ENCODE measurements around the gene EXOSC5.

The EXOSC5 gene

DNA sequence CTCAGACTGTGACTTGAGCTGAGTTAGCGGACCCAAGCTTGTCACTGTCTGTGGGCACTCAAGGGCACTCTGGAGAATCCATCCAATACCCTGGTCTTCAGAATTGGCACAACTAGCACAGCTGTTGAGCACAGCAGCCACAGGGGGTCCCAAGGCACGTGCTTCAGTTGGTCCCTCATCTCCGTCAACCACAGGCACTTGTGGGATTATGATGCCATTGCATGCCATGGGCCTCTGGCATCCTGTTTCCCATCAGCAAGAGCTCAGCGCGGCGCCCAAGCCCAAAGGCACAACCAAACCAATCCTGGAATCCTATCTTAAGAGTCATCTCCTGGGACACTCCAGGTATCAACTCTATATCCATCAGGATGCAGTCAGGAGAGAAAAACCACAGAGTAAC is 33.8 kb upstream of the EXOSC5 start:
- Histone ChIP-seq H3K9me2 (replicated peaks; ENCODE audit: low read depth, low read length) (no peaks in the 10 kb centered on the region), H3K4me3 (ENCODE audit: low read length, poor library complexity, severe bottlenecking) (no peak overlapping the region), H3K4me2 (ENCODE audit: low read depth, low read length, poor library complexity, severe bottlenecking) (no peak overlapping the region), H4K20me1 (ENCODE audit: insufficient read depth, low read length, poor library complexity, severe bottlenecking) (no peaks in the 10 kb centered on the region), H3K4me1 (ENCODE audit: insufficient read depth, low read length, poor library complexity, severe bottlenecking) (peaks cover 18% of the 10 kb centered on the region), H3K27me3 (ENCODE audit: insufficient read depth, low read length, poor library complexity, severe bottlenecking) (no peaks in the 10 kb centered on the region), H3K9ac (ENCODE audit: low read depth, low read length, poor library complexity, severe bottlenecking) (no peak overlapping the region), H3K36me3 (ENCODE audit: insufficient read depth, low read length) (peaks cover 12% of the 10 kb centered on the region; the same call in 1 of the 2 replicates), H3K79me2 (ENCODE audit: insufficient read depth, low read length) (no peaks in the 10 kb centered on the region), H2AFZ (ENCODE audit: low read length) (no peak overlapping the region), H3F3A (ENCODE audit: low read depth) (no peaks in the 10 kb centered on the region), H3K9me3 (ENCODE audit: insufficient read depth, low read depth, low read length) (no peaks in the 10 kb centered on the region)
- TF ChIP-seq CTCF (conservative IDR thresholded peaks at IDR 0.05; ENCODE audit: low read length) (no peak), EZH2phosphoT487 (IDR thresholded peaks at IDR 0.05; ENCODE audit: borderline replicate concordance) (no peak)

- H3K9ac ChIP-seq (ENCODE audit: low read depth, low read length, poor library complexity, severe bottlenecking): peak overlapping the region; percentile 77
Observed at GRCh38 chr19:41428481-41428859, 31.3 kb upstream of the EXOSC5 start.

GRCh38 chr19:41427647-41428480 is 30.7 kb upstream of the EXOSC5 start:
- Histone ChIP-seq H3K4me2 (ENCODE audit: low read depth, low read length, poor library complexity, severe bottlenecking) (peak overlapping the region; percentile 79), H2AFZ (ENCODE audit: low read length) (peak overlapping the region; percentile 86), H3K4me3 (ENCODE audit: low read length, poor library complexity, severe bottlenecking) (peak overlapping the region; percentile 70)

More at GRCh38 chr19:41428481-41428859, 31.3 kb upstream of the EXOSC5 start:
- Histone ChIP-seq H3F3A (ENCODE audit: low read depth) (no peaks in the 10 kb centered on the region), H3K4me3 (ENCODE audit: low read length, poor library complexity, severe bottlenecking) (peak overlapping the region; percentile 70), H3K9me3 (ENCODE audit: insufficient read depth, low read depth, low read length) (no peaks in the 10 kb centered on the region), H3K4me1 (ENCODE audit: insufficient read depth, low read length, poor library complexity, severe bottlenecking) (peaks cover 18% of the 10 kb centered on the region), H4K20me1 (ENCODE audit: insufficient read depth, low read length, poor library complexity, severe bottlenecking) (no peaks in the 10 kb centered on the region), H2AFZ (ENCODE audit: low read length) (no peak overlapping the region), H3K9me2 (replicated peaks; ENCODE audit: low read depth, low read length) (no peaks in the 10 kb centered on the region), H3K4me2 (ENCODE audit: low read depth, low read length, poor library complexity, severe bottlenecking) (peak overlapping the region; percentile 79), H3K79me2 (ENCODE audit: insufficient read depth, low read length) (no peaks in the 10 kb centered on the region), H3K36me3 (ENCODE audit: insufficient read depth, low read length) (peaks cover 18% of the 10 kb centered on the region; the same call in 1 of the 2 replicates), H3K27me3 (ENCODE audit: insufficient read depth, low read length, poor library complexity, severe bottlenecking) (no peaks in the 10 kb centered on the region)
- TF ChIP-seq EZH2phosphoT487 (IDR thresholded peaks at IDR 0.05; ENCODE audit: borderline replicate concordance) (no peak), CTCF (conservative IDR thresholded peaks at IDR 0.05; ENCODE audit: low read length) (no peak)

More at GRCh38 chr19:41427647-41428480, 30.7 kb upstream of the EXOSC5 start:
- H3K79me2 ChIP-seq (ENCODE audit: insufficient read depth, low read length): no peaks in the 10 kb centered on the region
- H3K9me3 ChIP-seq (ENCODE audit: insufficient read depth, low read depth, low read length): no peaks in the 10 kb centered on the region
- H3F3A ChIP-seq (ENCODE audit: low read depth): no peaks in the 10 kb centered on the region
- H3K36me3 ChIP-seq (ENCODE audit: insufficient read depth, low read length): peaks cover 19% of the 10 kb centered on the region; the same call in 1 of the 2 replicates
- TF ChIP-seq EZH2phosphoT487 (IDR thresholded peaks at IDR 0.05; ENCODE audit: borderline replicate concordance) (no peak), CTCF (conservative IDR thresholded peaks at IDR 0.05; ENCODE audit: low read length) (no peak)
- H3K9ac ChIP-seq (ENCODE audit: low read depth, low read length, poor library complexity, severe bottlenecking): peak overlapping the region; percentile 77
- H3K4me1 ChIP-seq (ENCODE audit: insufficient read depth, low read length, poor library complexity, severe bottlenecking): peaks cover 18% of the 10 kb centered on the region
- H4K20me1 ChIP-seq (ENCODE audit: insufficient read depth, low read length, poor library complexity, severe bottlenecking): no peaks in the 10 kb centered on the region
- H3K9me2 ChIP-seq (replicated peaks; ENCODE audit: low read depth, low read length): no peaks in the 10 kb centered on the region
- H3K27me3 ChIP-seq (ENCODE audit: insufficient read depth, low read length, poor library complexity, severe bottlenecking): no peaks in the 10 kb centered on the region
